ENCODE data around the gene TIMM23.

The TIMM23 gene

GRCh38 chr10:46006219-46006618 is 33.9 kb downstream of the TIMM23 start:
- no peak overlapping the region for H3K4me3 Mint-ChIP-seq
- H3K4me1 Mint-ChIP-seq: no peaks in the 10 kb centered on the region
- ATAC-seq (no peak), DNase-seq (no peak)
- no peaks in the 10 kb centered on the region for H3K9me3 Mint-ChIP-seq
- no peak overlapping the region for H3K27ac Mint-ChIP-seq
- H3K27me3 Mint-ChIP-seq: no peaks in the 10 kb centered on the region

DNA sequence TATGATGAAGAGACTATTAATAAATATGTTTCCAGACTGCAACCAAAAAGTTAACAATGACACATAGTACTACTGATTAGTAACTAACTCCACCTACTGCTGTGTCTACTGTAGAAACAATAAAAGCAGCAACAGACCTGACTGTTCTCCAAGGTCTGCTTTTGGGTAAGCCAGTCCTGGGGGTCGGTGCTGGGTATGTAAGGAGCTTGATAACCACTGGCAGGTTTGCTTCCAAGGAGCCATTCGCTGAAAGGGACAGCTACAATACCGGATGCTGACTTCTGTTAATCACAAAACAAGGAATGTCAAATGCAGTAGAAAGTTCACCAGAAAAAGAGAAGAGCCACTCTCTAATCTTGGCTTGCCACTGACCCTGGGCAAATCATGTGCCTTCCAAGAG is 40.5 kb downstream of the TIMM23 start:
- Mint-ChIP-seq H3K27ac (no peak overlapping the region), H3K4me1 (peaks cover 13% of the 10 kb centered on the region), H3K27me3 (no peaks in the 10 kb centered on the region), H3K9me3 (no peaks in the 10 kb centered on the region), H3K4me3 (no peak overlapping the region)
- DNase-seq (no peak), ATAC-seq (no peak)

DNA sequence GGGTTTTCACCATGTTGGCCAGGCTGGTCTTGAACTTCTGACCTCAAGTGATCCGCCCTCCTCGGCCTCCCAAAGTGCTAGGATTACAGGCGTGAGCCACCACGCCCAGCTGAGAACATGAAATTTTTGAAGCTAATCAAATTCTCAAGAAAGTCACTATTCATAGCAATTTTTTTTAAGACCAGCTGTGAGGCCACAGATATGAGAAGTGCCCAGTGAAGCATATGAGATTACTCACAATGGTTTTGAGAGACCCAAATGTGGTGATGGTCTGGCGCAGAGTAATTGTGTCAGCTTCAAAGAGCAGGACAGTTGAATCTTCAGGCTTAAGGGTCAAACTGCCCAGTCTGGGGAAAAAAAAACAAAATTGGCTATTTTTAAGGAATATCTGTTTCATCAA is 41.9 kb downstream of the TIMM23 start:
- Mint-ChIP-seq H3K4me1 (peaks cover 25% of the 10 kb centered on the region), H3K27me3 (no peaks in the 10 kb centered on the region), H3K27ac (no peak overlapping the region), H3K4me3 (no peak overlapping the region), H3K9me3 (no peaks in the 10 kb centered on the region)
- DNase-seq: no peak
- ATAC-seq: no peak

DNA sequence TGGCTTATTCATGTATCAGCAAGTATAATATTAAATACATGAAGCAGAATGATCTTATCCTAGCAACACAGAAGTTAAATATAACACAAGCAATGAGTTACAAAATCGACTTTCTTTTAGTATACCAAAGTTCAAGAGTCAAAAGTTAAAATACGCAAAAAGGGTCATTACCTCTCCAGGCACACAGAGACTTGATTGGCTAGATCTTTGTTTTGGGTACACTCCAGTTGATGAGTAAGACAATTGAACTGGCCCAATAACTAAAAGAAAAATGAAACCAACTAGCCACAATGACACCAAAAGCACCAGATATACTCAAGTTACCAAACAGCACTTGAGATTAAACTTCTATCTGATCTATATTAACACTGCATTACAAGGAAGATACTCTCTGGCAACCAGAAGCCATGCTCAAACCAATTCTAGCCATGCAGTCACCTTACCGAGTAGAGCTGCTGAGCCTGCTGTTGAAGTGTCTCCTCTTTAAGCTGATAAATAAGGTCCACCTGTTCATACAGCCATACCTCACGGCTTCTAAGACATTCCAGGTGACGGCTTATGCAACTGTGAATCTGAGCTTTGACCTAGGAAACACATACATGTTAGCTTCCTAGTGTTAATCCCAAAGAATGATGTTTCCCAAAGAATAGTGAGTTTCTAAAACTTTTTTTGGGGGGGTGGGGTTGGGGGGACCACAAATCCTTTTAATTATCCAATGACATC is 42.6 kb downstream of the TIMM23 start:
- Mint-ChIP-seq H3K9me3 (no peaks in the 10 kb centered on the region), H3K27me3 (no peaks in the 10 kb centered on the region), H3K4me1 (peaks cover 31% of the 10 kb centered on the region), H3K27ac (no peak overlapping the region), H3K4me3 (no peak overlapping the region)
- DNase-seq (no peak), ATAC-seq (peak; percentile 46)

- DNase-seq: no peak
- H3K27me3 Mint-ChIP-seq: no peaks in the 10 kb centered on the region
- ATAC-seq: no peak
- no peak overlapping the region for H3K4me3 Mint-ChIP-seq
- no peak overlapping the region for H3K27ac Mint-ChIP-seq
- peaks cover 41% of the 10 kb centered on the region for H3K4me1 Mint-ChIP-seq
- no peaks in the 10 kb centered on the region for H3K9me3 Mint-ChIP-seq
Measured at GRCh38 chr10:46016190-46016589, 43.9 kb downstream of the TIMM23 start.

DNA sequence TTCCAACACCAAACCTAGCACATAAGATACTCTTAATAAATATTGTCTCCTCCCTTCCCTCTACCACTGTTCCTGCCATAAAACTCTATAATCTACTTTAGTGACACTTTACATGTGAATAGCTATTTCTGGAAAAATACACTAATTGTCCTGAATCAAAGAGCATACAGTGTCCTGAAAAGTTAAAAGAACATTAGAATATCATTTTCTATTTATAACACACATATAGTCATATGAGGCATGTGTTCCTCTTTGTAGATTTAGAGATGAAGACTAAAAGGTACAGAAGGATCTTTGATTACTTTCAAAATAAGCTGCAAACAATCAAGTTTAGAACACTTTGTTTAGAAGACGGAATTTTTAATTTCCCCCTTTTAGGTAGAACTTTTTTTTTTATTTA is 44.5 kb downstream of the TIMM23 start:
- Mint-ChIP-seq H3K27me3 (no peaks in the 10 kb centered on the region), H3K4me3 (no peak overlapping the region), H3K27ac (no peak overlapping the region), H3K4me1 (peaks cover 46% of the 10 kb centered on the region), H3K9me3 (no peaks in the 10 kb centered on the region)
- ATAC-seq: no peak
- no peak for DNase-seq

DNA sequence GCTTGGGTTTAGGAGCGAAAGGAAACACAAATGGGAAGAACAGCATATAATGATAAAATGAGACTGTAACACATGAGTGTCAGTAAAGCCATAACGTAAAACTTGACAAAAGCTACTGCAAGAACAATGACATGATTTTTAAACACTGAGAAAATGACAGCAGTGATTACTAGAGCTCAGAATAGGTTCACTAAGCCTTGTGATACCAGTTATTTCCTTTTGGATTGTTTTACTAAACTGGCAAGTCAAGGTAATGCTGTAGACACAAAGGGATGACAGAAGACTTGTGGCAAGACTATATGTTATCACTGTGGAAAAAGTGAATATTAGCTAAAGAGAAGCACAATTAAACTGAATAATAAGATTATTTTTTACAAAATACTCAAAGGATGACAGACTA is 45.4 kb downstream of the TIMM23 start:
- Mint-ChIP-seq H3K27ac (peak overlapping the region in 1 of 2 donors; percentile 57), H3K4me3 (no peak overlapping the region), H3K27me3 (no peaks in the 10 kb centered on the region), H3K4me1 (peaks cover 55% of the 10 kb centered on the region), H3K9me3 (no peaks in the 10 kb centered on the region)
- DNase-seq (no peak), ATAC-seq (no peak)

DNA sequence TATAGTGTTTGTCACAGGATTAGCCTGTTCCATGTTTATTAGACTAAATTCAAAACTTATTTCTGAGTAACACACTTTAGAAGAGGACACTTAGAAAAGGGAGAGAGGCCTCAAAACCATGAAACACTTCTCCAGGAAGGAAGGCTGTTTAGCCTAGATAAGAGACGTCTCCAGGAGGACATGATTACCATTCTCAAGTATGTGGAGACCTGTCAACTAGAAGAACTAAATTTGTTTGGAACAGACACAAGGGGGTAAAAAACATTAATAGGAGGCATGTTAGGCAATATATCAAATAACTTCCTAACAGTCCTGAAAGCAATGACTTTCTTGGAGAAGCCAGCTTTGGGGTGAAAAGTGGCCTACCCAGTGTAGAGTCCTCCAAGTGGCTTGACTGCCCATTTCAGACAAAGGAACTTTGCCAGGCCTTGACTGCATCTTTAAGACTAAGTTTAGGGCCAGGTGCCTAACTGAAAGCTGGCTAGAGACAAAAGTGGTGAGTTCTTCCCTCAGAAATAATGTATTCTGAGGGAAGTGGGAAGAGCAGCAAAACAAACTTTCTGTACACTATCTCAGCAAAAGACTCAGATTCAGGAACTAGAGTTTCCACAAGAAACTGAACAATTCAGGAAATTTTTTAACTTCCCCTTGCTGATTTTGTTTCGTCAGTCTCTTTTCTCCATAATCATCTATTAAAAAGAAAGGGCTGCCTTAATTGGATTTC is 46.3 kb downstream of the TIMM23 start:
- Mint-ChIP-seq H3K27me3 (no peaks in the 10 kb centered on the region), H3K9me3 (no peaks in the 10 kb centered on the region), H3K4me3 (no peak overlapping the region), H3K4me1 (peaks cover 62% of the 10 kb centered on the region), H3K27ac (peak overlapping the region; percentile 12 to 71)
- DNase-seq (no peak), ATAC-seq (no peak)

DNA sequence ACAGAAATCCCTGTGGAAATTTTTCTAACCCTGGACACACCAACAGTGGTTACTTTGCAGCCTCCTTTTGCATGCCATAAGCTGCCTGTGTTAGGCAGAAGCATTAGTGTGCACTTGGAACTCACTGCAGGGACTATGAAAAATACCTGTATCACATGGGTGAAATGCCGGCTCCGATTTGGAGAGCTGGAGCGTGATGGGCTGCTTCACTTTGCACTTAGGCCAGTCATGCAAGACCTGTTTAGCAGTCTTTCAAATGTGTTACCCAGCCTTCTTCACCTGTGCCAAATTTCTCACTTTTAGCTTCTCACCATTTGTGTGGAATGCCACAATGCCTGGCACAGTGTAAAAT is 46.9 kb downstream of the TIMM23 start:
- no peak for ATAC-seq
- H3K27me3 Mint-ChIP-seq: no peaks in the 10 kb centered on the region
- peak overlapping the region in 1 of 2 donors; percentile 3 for H3K4me3 Mint-ChIP-seq
- no peak for DNase-seq
- peaks cover 67% of the 10 kb centered on the region for H3K4me1 Mint-ChIP-seq
- H3K27ac Mint-ChIP-seq: peak overlapping the region in 1 of 2 donors; percentile 71
- no peaks in the 10 kb centered on the region for H3K9me3 Mint-ChIP-seq

GRCh38 chr10:46019569-46020343 is 47.5 kb downstream of the TIMM23 start:
- Mint-ChIP-seq H3K27me3 (no peaks in the 10 kb centered on the region), H3K9me3 (no peaks in the 10 kb centered on the region), H3K27ac (peak overlapping the region in 1 of 2 donors; percentile 33), H3K4me1 (peaks cover 70% of the 10 kb centered on the region), H3K4me3 (peak overlapping the region; percentile 37 to 71)
- no peak for DNase-seq
- ATAC-seq: peak; percentile 46

GRCh38 chr10:46020344-46020657 is 48.0 kb downstream of the TIMM23 start:
- Mint-ChIP-seq H3K9me3 (no peaks in the 10 kb centered on the region), H3K4me1 (peaks cover 70% of the 10 kb centered on the region), H3K4me3 (no peak overlapping the region), H3K27me3 (no peaks in the 10 kb centered on the region), H3K27ac (no peak overlapping the region)
- ATAC-seq: no peak
- no peak for DNase-seq

- ATAC-seq: peak; percentile 94
- peak overlapping the region; percentile 84 to 96 for H3K27ac Mint-ChIP-seq
Measured at GRCh38 chr10:46022978-46023702, 50.9 kb downstream of the TIMM23 start.

GRCh38 chr10:46024948-46025347 is 52.7 kb downstream of the TIMM23 start:
- no peaks in the 10 kb centered on the region for H3K27me3 Mint-ChIP-seq
- ATAC-seq (no peak), DNase-seq (no peak)
- peak overlapping the region in 1 of 2 donors; percentile 86 for H3K27ac Mint-ChIP-seq
- no peaks in the 10 kb centered on the region for H3K9me3 Mint-ChIP-seq
- no peak overlapping the region for H3K4me3 Mint-ChIP-seq
- H3K4me1 Mint-ChIP-seq: peaks cover 79% of the 10 kb centered on the region

More at GRCh38 chr10:46022978-46023702, 50.9 kb downstream of the TIMM23 start:
- H3K27me3 Mint-ChIP-seq: no peaks in the 10 kb centered on the region
- no peaks in the 10 kb centered on the region for H3K9me3 Mint-ChIP-seq
- peaks cover 86% of the 10 kb centered on the region for H3K4me1 Mint-ChIP-seq
- peak overlapping the region; percentile 88 to 91 for H3K4me3 Mint-ChIP-seq
- DNase-seq: peak; percentile 82 to 84

DNA sequence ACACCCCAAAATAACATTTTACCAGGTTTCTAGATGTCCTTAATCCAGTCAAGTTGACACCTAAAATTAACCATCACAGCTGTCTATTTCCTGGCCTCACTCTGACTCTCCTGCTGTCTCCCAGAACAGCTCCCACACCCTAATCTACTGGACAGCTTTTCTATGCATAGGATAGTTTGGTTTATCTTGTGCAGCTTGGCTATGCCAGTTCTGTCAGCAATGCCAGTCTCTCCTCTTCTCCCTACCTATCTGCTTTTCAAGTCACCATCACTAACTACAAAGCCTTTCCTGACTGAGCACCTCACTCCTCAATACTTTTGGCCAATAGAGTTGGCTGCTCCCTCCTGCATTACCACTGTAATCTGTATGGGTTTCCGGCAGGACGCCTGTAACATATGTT is 53.1 kb downstream of the TIMM23 start:
- Mint-ChIP-seq H3K4me3 (no peak overlapping the region), H3K27me3 (no peaks in the 10 kb centered on the region), H3K9me3 (no peaks in the 10 kb centered on the region), H3K27ac (peak overlapping the region in 1 of 2 donors; percentile 66), H3K4me1 (peaks cover 77% of the 10 kb centered on the region)
- DNase-seq (no peak), ATAC-seq (no peak)

DNA sequence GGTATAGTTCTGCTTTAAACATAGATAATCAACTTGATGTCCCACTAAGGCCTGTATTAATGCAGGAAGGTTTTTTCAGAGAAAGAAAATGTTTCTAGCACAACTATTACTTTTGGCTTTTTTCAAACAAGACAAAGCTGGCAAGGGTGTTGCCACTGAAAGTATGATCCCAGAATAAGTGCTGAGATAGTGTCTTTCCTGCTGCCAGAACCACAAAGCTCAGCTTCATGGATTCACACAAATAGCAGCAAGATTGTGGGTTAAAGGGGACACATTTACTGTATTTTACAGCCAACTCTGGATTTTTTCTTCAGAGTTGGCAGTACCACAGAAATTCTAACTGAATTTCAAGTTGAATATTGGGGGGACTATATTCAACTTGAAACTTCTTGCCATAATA is 53.8 kb downstream of the TIMM23 start:
- no peak for DNase-seq
- H3K9me3 Mint-ChIP-seq: no peaks in the 10 kb centered on the region
- ATAC-seq: no peak
- H3K4me3 Mint-ChIP-seq: no peak overlapping the region
- H3K27me3 Mint-ChIP-seq: no peaks in the 10 kb centered on the region
- H3K4me1 Mint-ChIP-seq: peaks cover 76% of the 10 kb centered on the region
- no peak overlapping the region for H3K27ac Mint-ChIP-seq

All from stimulated activated naive CD8-positive, alpha-beta T cell treated with anti-CD3 and anti-CD28 coated beads, Interleukin-15, amount 100 ng/mL, for 72 hours (primary cell).